Activated CD8-positive, alpha-beta memory T cell treated with anti-CD3 and anti-CD28 coated beads for 1 hour (primary cell): Measurements from ENCODE around the gene DLG2.
"Not testable (repeated sequence)": the region's sequence is repeated elsewhere in the genome, so short reads cannot be mapped to it uniquely, and the experiment has no call there.

Source experiments
- DNase-seq, 2 donors: peaks; one replicate each; pipeline ENCODE4 v3.0.0-alpha.2; 2020; ENCODE audit warnings: low read depth in 1 of 2; ENCODE audit errors: extremely low read depth in 1 of 2

DLG2 gene

GRCh38 chr11:85627332-85627997, at the start of gene DLG2:
Gene DLG2, minus strand, starts transcription at chr11:85627344.
- DNase-seq = no peak

DNA sequence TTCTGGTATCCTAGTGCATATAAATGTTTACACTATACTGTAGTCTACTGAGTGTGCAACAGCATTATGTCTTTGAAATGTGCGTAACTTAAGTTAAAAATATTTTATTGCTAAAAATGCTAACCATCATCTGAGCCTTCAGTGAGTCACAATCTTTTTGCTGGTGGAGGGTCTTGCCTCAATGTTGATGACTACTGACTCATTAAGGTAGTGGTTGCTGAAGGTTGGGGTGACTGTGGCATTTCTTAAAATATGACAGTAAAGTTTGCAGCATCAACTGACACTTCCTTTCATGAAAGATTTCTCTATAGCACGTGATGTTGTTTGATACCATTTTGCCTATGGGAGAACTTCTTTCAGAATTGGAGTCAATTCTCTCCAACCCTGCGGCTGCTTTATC, 46.2 kb upstream of the DLG2 start:
- DNase-seq = no peak

GRCh38 chr11:85672105-85672902, 45.2 kb upstream of the DLG2 start:
- no peak for DNase-seq

DNA sequence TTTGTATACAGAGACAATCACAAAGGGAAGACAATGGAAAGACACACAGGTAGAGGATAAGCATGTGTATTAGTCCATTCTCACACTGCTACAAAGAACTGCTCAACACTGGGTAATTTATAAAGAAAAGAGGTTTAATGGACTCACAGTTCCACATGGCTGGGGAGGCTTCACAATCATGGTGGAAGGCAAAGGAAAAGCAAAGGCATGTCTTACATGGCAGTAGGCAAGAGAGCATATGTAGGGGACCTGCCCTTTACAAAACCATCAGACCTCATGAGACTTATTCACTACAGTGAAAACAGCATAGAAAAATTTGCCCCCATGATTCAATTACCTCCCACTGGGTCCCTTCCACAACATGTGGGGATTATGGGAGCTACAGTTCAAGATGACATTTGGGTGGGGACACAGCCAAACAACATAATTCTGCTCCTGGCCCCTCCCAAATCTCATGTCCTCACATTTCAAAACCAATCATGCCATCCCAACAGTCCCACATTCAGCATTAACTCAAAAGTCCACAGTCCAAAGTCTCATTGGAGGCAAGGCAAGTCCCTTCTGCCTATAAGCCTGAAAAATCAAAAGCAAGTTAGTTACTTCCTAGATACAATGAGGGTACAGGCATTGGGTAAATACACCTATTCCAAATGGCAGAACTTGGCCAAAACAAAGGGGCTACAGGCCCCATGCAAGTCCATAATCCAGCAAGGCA, 44.0 kb upstream of the DLG2 start:
- DNase-seq = not testable (repeated sequence)

GRCh38 chr11:85668157-85668556, 41.0 kb upstream of the DLG2 start:
- no peak for DNase-seq

- no peak for DNase-seq
Observed at GRCh38 chr11:85666687-85667086, 39.5 kb upstream of the DLG2 start.

- no peak for DNase-seq
Observed at GRCh38 chr11:85665733-85666132, 38.6 kb upstream of the DLG2 start.

GRCh38 chr11:85664615-85665481, 37.7 kb upstream of the DLG2 start, which contains the start of gene CREBZF:
Gene CREBZF, minus strand, starts transcription at chr11:85665129. Its CDS starts 254 bp downstream, at chr11:85664875.
- peak; percentile 70 to 86 for DNase-seq

- peak; percentile 78 to 80 for DNase-seq
Observed at GRCh38 chr11:85663753-85664614, 36.8 kb upstream of the DLG2 start.

GRCh38 chr11:85663080-85663752, 36.1 kb upstream of the DLG2 start:
- DNase-seq = no peak

DNA sequence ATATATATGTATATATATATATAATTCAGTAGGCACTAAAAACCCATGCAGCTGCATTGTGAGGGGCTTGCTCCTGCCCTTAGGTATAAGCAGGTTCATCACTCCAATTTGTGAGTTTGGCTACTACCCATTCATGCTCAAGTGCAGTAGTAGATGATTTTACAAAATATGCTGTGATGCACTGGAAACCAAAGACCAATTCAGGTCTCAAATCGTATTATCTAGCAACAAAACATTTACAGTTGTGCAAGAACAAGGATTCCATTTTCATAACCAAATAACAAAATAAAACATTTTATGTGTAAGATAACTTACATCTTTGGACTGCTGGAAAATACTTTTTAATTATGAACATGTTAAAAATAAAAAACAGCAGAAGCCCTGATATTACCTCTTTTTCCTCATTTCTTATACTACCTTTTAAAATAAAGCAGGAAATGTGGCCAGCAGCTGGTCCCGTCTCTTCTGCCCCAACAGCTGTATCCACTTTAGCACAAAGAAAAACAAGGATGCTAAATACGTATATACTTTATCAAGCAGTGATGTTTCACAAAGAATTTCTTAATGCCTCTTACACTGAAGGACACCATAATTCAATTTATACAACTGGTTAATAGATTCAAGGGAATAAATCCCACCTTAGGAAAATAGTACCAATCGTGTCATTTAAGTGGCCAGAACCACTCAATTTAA, 35.0 kb upstream of the DLG2 start:
- DNase-seq = no peak

DNA sequence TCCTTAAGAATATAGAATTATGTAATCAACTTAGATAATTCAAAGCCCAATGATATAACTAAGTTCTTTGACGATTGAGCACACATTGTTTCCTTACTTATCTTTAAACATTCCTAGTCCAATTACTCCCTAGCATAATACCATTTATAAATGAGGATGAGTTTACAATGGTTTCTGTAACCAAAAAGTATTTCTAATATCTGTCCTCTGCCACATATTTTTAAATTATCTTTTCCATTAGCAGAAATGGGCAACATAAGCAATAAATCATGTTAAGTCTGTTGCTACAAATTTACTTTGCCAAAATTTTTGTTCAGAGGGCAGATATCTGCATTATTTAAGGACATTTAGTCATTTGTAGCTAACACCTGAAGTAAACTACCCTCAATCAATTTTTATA, 31.0 kb upstream of the DLG2 start:
- no peak for DNase-seq

- DNase-seq = no peak
Observed at GRCh38 chr11:85656777-85657176, 29.6 kb upstream of the DLG2 start.

DNA sequence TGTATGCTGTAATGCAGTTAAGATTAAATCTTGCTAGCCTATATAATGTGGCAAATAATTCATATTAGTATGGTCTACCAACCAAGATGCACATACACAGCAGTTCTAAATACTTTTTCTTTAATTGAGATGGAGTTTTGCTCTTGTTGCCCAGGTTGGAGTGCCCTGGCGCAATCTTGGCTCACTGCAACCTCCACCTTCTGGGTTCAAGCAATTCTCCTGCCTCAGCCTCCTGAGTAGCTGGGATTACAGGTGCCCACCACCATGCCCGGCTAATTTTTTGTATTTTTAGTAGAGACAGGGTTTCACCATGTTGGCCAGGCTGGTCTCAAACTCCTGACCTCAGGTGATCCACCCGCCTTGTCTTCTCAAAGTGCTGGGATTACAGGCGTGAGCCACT, 27.2 kb upstream of the DLG2 start:
- DNase-seq = not testable (repeated sequence)

- no peak for DNase-seq
Observed at GRCh38 chr11:85652786-85653447, 25.8 kb upstream of the DLG2 start.

DNA sequence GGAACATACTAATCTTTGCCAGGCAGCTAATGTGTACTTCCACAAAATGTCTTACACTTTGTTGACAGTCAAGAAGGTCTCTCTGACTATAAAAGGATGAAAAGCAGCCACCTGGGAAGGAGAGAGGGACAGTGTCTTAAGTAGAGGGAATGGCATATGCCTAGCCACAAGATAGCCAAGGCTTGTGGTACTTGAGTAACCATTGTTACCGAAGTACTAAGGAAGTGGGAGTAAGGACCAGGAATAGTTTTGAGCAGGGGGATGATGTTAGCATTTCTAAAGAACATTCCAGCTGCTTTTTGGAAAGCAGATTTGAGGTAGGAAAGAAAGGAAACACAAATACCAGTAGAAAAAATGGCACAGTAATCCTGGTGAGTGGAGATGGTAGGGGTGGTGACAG, 24.0 kb upstream of the DLG2 start:
- no peak for DNase-seq

DNA sequence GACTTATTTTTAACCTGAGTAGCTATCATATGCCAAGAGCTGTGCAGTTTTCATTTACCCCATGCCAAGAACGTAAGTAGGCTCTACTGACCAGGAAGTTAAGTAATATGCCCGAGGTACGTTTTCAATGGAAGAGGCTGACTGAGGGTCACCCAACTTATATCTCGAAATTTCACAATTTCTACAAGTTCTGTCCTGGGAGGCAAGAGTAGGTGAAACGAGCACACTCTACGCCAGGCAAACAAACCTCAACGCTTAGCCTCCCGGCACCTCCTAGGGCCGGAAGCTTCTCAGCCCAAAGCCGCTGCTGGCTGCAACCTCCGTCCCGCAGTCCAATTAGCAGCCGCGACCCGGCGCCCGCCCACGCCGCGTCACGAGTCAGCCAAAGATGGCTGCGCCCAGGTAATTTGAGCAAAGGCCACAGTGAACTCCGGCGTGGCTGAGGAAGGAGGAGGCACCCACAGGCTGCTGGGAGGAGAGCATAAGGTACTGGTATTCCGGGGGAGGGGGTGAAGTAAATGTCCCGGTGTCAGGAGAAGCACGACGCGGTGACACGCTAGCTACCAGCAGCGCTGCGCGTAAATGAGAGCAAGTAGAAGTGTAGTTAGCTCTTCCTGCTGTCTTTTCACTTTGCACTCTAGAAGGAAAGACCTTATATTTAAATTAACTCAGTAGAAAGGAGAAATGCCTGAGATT, 20.6 kb upstream of the DLG2 start, which contains the start of gene TMEM126A:
TSS of gene TMEM126A (plus strand) at position 364 of the 696 bp plus-strand sequence. CDS start 2,289 bp downstream, outside the sequence.
- peak; percentile 56 to 86 for DNase-seq
